ENCODE measurements around the gene CCL19.

The CCL19 gene

GRCh38 chr9:34646211-34647083 is 44.6 kb downstream of the CCL19 start, which contains the start of gene GALT:
Gene GALT (plus strand): TSS chr9:34646675. CDS start chr9:34646705, 30 bp downstream.
- Mint-ChIP-seq H3K36me3 (ENCODE audit: low read depth) (peaks cover 51% of the 10 kb centered on the region), H3K4me1 (ENCODE audit: low read depth) (peaks cover 29% of the 10 kb centered on the region), H3K27me3 (no peaks in the 10 kb centered on the region), H3K4me3 (peak within 1 kb of the TSS; percentile 92), H3K27ac (peak within 1 kb of the TSS; percentile 94), H3K9me3 (no peaks in the 10 kb centered on the region)
- DNase-seq: peak; percentile 99

DNA sequence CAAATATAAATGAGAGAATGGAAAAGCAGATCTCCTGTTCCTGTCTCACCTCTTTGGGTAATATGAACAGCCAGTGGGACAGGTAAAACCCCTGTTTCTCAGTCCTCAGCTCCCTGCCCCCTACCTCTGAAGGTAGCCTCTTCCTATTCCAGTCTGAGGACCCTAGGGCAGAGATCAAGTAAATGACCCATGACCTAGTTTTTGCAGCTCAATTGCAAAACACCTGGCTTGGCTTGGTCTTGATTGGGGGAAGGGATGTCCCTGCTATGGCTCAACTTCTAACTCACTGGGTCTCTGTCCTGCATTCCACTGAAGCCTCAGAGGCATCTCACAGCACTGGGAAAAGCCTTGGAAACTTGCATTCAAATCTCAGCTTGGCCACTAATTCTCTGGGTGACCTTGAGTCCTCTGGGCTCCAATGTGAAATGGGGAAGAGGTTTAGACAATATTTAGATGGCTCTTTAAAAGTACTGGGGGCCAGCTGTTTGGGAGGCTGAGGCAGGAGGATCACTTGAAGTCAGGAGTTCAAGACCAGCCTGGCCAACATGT is 46.2 kb downstream of the CCL19 start:
- Mint-ChIP-seq H3K9me3 (no peaks in the 10 kb centered on the region), H3K27me3 (no peaks in the 10 kb centered on the region), H3K27ac (no peak overlapping the region), H3K4me1 (ENCODE audit: low read depth) (peaks cover 30% of the 10 kb centered on the region), H3K4me3 (no peak overlapping the region), H3K36me3 (ENCODE audit: low read depth) (peaks cover 35% of the 10 kb centered on the region)
- DNase-seq: no peak

GRCh38 chr9:34642679-34643078 is 48.4 kb downstream of the CCL19 start:
- Mint-ChIP-seq H3K4me1 (ENCODE audit: low read depth) (peaks cover 29% of the 10 kb centered on the region), H3K4me3 (no peak overlapping the region), H3K27ac (no peak overlapping the region), H3K36me3 (ENCODE audit: low read depth) (peaks cover 18% of the 10 kb centered on the region), H3K27me3 (no peaks in the 10 kb centered on the region), H3K9me3 (no peaks in the 10 kb centered on the region)
- DNase-seq: no peak

Data from activated T-cell treated with anti-CD3 and anti-CD28 coated beads, Interleukin-2, amount 50 U/mL, for 24 hours (primary cell).